ENCODE results near the gene PDILT.
"Not testable (repeated sequence)": the region's sequence is repeated elsewhere in the genome, so short reads cannot be mapped to it uniquely, and the experiment has no call there.

DNA sequence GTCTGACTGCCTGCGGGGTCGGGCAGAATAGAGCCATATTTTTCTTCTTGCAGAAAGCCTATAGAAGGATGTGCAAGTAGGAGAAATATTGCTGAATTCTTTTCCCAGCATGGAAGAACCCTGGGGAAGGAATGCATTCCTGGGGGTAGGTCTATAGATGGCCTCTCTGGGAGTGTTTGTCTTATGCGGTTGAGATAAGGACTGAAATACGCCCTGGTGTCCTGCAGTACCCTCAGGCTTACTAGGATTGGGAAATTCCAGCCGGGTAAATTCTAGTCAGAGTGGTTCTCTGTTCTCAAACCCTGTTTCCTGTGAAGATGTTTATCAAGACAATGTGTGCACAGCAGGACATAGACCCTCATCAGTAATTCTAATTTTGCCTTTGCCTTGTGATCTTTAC is 49.1 kb upstream of the PDILT start:
- TF ChIP-seq, protein P1, sequence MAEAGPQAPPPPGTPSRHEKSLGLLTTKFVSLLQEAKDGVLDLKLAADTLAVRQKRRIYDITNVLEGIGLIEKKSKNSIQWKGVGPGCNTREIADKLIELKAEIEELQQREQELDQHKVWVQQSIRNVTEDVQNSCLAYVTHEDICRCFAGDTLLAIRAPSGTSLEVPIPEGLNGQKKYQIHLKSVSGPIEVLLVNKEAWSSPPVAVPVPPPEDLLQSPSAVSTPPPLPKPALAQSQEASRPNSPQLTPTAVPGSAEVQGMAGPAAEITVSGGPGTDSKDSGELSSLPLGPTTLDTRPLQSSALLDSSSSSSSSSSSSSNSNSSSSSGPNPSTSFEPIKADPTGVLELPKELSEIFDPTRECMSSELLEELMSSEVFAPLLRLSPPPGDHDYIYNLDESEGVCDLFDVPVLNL (CRISPR knock-in tag; IDR thresholded peaks at IDR 0.05; ENCODE audit: borderline replicate concordance, low read depth) = not testable (repeated sequence)
- TF ChIP-seq, protein P2, sequence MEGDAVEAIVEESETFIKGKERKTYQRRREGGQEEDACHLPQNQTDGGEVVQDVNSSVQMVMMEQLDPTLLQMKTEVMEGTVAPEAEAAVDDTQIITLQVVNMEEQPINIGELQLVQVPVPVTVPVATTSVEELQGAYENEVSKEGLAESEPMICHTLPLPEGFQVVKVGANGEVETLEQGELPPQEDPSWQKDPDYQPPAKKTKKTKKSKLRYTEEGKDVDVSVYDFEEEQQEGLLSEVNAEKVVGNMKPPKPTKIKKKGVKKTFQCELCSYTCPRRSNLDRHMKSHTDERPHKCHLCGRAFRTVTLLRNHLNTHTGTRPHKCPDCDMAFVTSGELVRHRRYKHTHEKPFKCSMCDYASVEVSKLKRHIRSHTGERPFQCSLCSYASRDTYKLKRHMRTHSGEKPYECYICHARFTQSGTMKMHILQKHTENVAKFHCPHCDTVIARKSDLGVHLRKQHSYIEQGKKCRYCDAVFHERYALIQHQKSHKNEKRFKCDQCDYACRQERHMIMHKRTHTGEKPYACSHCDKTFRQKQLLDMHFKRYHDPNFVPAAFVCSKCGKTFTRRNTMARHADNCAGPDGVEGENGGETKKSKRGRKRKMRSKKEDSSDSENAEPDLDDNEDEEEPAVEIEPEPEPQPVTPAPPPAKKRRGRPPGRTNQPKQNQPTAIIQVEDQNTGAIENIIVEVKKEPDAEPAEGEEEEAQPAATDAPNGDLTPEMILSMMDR (IDR thresholded peaks at IDR 0.05) = not testable (repeated sequence)
- TF ChIP-seq, protein P3, sequence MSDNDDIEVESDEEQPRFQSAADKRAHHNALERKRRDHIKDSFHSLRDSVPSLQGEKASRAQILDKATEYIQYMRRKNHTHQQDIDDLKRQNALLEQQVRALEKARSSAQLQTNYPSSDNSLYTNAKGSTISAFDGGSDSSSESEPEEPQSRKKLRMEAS (CRISPR knock-in tag; IDR thresholded peaks at IDR 0.05) = not testable (repeated sequence)
- not testable (repeated sequence) for TF ChIP-seq ZNF121, FOXK1, ETV6, TEAD1, JUN, CREM (CRISPR knock-in tag; IDR thresholded peaks at IDR 0.05)
- TF ChIP-seq, protein P4, sequence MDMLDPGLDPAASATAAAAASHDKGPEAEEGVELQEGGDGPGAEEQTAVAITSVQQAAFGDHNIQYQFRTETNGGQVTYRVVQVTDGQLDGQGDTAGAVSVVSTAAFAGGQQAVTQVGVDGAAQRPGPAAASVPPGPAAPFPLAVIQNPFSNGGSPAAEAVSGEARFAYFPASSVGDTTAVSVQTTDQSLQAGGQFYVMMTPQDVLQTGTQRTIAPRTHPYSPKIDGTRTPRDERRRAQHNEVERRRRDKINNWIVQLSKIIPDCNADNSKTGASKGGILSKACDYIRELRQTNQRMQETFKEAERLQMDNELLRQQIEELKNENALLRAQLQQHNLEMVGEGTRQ (CRISPR knock-in tag; IDR thresholded peaks at IDR 0.05) = not testable (repeated sequence)
- TF ChIP-seq, protein P5, sequence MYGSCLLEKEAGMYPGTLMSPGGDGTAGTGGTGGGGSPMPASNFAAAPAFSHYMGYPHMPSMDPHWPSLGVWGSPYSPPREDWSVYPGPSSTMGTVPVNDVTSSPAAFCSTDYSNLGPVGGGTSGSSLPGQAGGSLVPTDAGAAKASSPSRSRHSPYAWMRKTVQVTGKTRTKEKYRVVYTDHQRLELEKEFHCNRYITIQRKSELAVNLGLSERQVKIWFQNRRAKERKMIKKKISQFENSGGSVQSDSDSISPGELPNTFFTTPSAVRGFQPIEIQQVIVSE (CRISPR knock-in tag; IDR thresholded peaks at IDR 0.05; ENCODE audit: borderline replicate concordance) = not testable (repeated sequence)
- TF ChIP-seq, protein P6, sequence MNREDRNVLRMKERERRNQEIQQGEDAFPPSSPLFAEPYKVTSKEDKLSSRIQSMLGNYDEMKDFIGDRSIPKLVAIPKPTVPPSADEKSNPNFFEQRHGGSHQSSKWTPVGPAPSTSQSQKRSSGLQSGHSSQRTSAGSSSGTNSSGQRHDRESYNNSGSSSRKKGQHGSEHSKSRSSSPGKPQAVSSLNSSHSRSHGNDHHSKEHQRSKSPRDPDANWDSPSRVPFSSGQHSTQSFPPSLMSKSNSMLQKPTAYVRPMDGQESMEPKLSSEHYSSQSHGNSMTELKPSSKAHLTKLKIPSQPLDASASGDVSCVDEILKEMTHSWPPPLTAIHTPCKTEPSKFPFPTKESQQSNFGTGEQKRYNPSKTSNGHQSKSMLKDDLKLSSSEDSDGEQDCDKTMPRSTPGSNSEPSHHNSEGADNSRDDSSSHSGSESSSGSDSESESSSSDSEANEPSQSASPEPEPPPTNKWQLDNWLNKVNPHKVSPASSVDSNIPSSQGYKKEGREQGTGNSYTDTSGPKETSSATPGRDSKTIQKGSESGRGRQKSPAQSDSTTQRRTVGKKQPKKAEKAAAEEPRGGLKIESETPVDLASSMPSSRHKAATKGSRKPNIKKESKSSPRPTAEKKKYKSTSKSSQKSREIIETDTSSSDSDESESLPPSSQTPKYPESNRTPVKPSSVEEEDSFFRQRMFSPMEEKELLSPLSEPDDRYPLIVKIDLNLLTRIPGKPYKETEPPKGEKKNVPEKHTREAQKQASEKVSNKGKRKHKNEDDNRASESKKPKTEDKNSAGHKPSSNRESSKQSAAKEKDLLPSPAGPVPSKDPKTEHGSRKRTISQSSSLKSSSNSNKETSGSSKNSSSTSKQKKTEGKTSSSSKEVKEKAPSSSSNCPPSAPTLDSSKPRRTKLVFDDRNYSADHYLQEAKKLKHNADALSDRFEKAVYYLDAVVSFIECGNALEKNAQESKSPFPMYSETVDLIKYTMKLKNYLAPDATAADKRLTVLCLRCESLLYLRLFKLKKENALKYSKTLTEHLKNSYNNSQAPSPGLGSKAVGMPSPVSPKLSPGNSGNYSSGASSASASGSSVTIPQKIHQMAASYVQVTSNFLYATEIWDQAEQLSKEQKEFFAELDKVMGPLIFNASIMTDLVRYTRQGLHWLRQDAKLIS (CRISPR knock-in tag; IDR thresholded peaks at IDR 0.05; ENCODE audit: borderline replicate concordance) = not testable (repeated sequence)
- TF ChIP-seq, protein P7, sequence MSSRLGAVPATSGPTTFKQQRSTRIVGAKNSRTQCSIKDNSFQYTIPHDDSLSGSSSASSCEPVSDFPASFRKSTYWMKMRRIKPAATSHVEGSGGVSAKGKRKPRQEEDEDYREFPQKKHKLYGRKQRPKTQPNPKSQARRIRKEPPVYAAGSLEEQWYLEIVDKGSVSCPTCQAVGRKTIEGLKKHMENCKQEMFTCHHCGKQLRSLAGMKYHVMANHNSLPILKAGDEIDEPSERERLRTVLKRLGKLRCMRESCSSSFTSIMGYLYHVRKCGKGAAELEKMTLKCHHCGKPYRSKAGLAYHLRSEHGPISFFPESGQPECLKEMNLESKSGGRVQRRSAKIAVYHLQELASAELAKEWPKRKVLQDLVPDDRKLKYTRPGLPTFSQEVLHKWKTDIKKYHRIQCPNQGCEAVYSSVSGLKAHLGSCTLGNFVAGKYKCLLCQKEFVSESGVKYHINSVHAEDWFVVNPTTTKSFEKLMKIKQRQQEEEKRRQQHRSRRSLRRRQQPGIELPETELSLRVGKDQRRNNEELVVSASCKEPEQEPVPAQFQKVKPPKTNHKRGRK (CRISPR knock-in tag; IDR thresholded peaks at IDR 0.05; ENCODE audit: borderline replicate concordance) = not testable (repeated sequence)
